ENCODE data around the gene WASF1.
"Not testable (repeated sequence)": the region's sequence is repeated elsewhere in the genome, so short reads cannot be mapped to it uniquely, and the experiment has no call there.

The WASF1 gene

GRCh38 chr6:110173506-110174132 lies 5.9 kb downstream of the WASF1 start:
- DNase-seq, result no peak

- DNase-seq, result no peak
Observed at GRCh38 chr6:110170081-110170480, 9.4 kb downstream of the WASF1 start.

GRCh38 chr6:110158479-110158878 lies 21.0 kb downstream of the WASF1 start:
- DNase-seq, result no peak

- DNase-seq, result no peak
Observed at GRCh38 chr6:110147870-110148269, 31.6 kb downstream of the WASF1 start.

GRCh38 chr6:110140650-110141049 lies 38.8 kb downstream of the WASF1 start:
- no peak for DNase-seq

- no peak for DNase-seq
Observed at GRCh38 chr6:110139052-110139451, 40.4 kb downstream of the WASF1 start.

GRCh38 chr6:110137924-110138887 lies 41.3 kb downstream of the WASF1 start:
- no peak for DNase-seq

- DNase-seq, result no peak
Observed at GRCh38 chr6:110130362-110130761, 49.1 kb downstream of the WASF1 start.

GRCh38 chr6:110128418-110128817 lies 51.1 kb downstream of the WASF1 start:
- no peak for DNase-seq

GRCh38 chr6:110125361-110125760 lies 54.1 kb downstream of the WASF1 start:
- DNase-seq, result no peak

- not testable (repeated sequence) for DNase-seq
Observed at GRCh38 chr6:110121655-110122054, 57.8 kb downstream of the WASF1 start.

GRCh38 chr6:110116258-110116657 lies 63.2 kb downstream of the WASF1 start:
- no peak for DNase-seq

- DNase-seq, result no peak
Observed at GRCh38 chr6:110114004-110114403, 65.5 kb downstream of the WASF1 start.

- DNase-seq, result no peak
Observed at GRCh38 chr6:110105296-110105695, 74.2 kb downstream of the WASF1 start.

GRCh38 chr6:110103260-110103659 lies 76.2 kb downstream of the WASF1 start:
- DNase-seq, result no peak

GRCh38 chr6:110102411-110102810 lies 77.1 kb downstream of the WASF1 start:
- DNase-seq, result no peak

- no peak for DNase-seq
Observed at GRCh38 chr6:110101885-110102284, 77.6 kb downstream of the WASF1 start.

- no peak for DNase-seq
Observed at GRCh38 chr6:110098511-110099116, 80.9 kb downstream of the WASF1 start.

GRCh38 chr6:110097443-110097842 lies 82.0 kb downstream of the WASF1 start:
- no peak for DNase-seq

GRCh38 chr6:110095935-110096334 lies 83.5 kb downstream of the WASF1 start:
- no peak for DNase-seq

- no peak for DNase-seq
Observed at GRCh38 chr6:110095101-110095500, 84.4 kb downstream of the WASF1 start.

GRCh38 chr6:110093981-110094380 lies 85.5 kb downstream of the WASF1 start:
- no peak for DNase-seq

- DNase-seq, result no peak
Observed at GRCh38 chr6:110090876-110091275, 88.6 kb downstream of the WASF1 start.

- no peak for DNase-seq
Observed at GRCh38 chr6:110089323-110089722, 90.1 kb downstream of the WASF1 start.

All from activated CD4-positive, CD25-positive, alpha-beta regulatory T cell (primary cell).